Adrenal gland (tissue), 12 donors: ENCODE results near the gene NELFB. TPM values are rescaled to one million over a fixed set of nuclear protein-coding genes. Genes with fewer than 3 reads are reported as not detected.
A peak's percentile ranks its signal among the peaks of the same experiment; 100 is the strongest.

ENCODE experiments used
- DNase-seq, 7 donors: peaks; one replicate each; pipeline ENCODE4 v3.0.0-alpha.2; 2019 to 2020
- H3K27ac ChIP-seq, 5 donors: fragments of 200-600 bp; sonication (generic) in 4 of 5; 1 replicate in 3 of 5; 2 replicates in 2 of 5; pipeline versions ENCODE4 v1.5.1 to v1.8.0; 2016 to 2020; ENCODE audit warnings: mild to moderate bottlenecking in 1 of 5
- H3K27me3 ChIP-seq: fragments of 200-600 bp; 2 replicates; pipeline ENCODE4 v1.8.0; 2021
- H3K36me3 ChIP-seq, 2 donors: fragments of 200-600 bp; replicated peaks in 1 of 2; 1 replicate in 1 of 2; 2 replicates in 1 of 2; pipeline versions ENCODE4 v1.5.1 to v1.8.0; 2018 to 2022
- H3K4me1 ChIP-seq, 2 donors: fragments of 200-600 bp; replicated peaks in 1 of 2; 1 replicate in 1 of 2; 2 replicates in 1 of 2; pipeline versions ENCODE4 v1.5.1 to v1.8.0; 2018 to 2021
- H3K4me3 ChIP-seq, 4 donors: fragments of 200-600 bp; sonication (generic) in 3 of 4; one replicate each; pipeline ENCODE4 v1.5.1; 2016 to 2018
- H3K9me3 ChIP-seq, 3 donors: fragments of 200-600 bp; sonication (generic) in 1 of 3; replicated peaks in 1 of 3; 1 replicate in 2 of 3; 2 replicates in 1 of 3; pipeline versions ENCODE4 v1.5.1 to v1.8.0; 2016 to 2021
- CTCF ChIP-seq, 6 experiments: fragments of 450-650 bp in 4 of 6; fragments of 200-600 bp in 2 of 6; sonication (generic) in 1 of 6; IDR thresholded peaks; 1 replicate in 5 of 6; 2 replicates in 1 of 6; pipeline versions ENCODE4 v1.5.1 to v1.8.0; 2016 to 2021; ENCODE audit warnings: antibody characterized with exemption in 6 of 6, mild to moderate bottlenecking in 2 of 6, moderate library complexity in 1 of 6
- POLR2A ChIP-seq, 2 donors: fragments of 450-650 bp; IDR thresholded peaks; one replicate each; pipeline ENCODE4 v1.6.1; 2017; ENCODE audit warnings: antibody characterized with exemption in 2 of 2, mild to moderate bottlenecking in 2 of 2, moderate library complexity in 1 of 2
- WGBS, 4 donors: extraction: QIAGEN DNeasy Blood & Tissue Kit in 2 of 4; methylation state at CpG; one replicate each; pipeline versions ENCODE4 v1.1.5 to v1.1.7; 2013 to 2017; 5-methylcytosine and 5-hydroxymethylcytosine counted together
- intact Hi-C, 2 donors: fragments of 100-400 bp; cut with DNase I; formaldehyde crosslinking; loops; one replicate each; pipeline versions ENCODE4 v1.14.1 to v1.15.0; 2022 to 2023
- polyA plus RNA-seq, 3 donors: library from polyadenylated mRNA; stranded (reverse); fragments of 200-250 nt in 2 of 3; fragments of 350-450 nt in 1 of 3; fragmentation: Illumina TruSeq in 1 of 3; extraction: RNeasy Lipid Tissue Mini Kit (QIAGEN cat#74804) in 1 of 3; gene quantifications; one replicate each; pipeline ENCODE4 v1.2.3, GENCODE V29; 2013 to 2014
- total RNA-seq, 9 donors: library from RNA; depleted of rRNA in 4 of 9; stranded (reverse); fragments of >200 nt in 4 of 9; fragments of 120-200 nt in 1 of 9; fragmentation: NEBNext Ultra II Directional in 1 of 9; extraction: Animal tissue kit (Norgen Biotek cat#: 25700) in 1 of 9; gene quantifications; one replicate each; pipeline versions ENCODE4 v1.1.0 to v1.2.4, GENCODE V29; 2013 to 2023
- donor health status: healthy with polysubstance abuse.
- donor health status: Bipolar disorder and iron deficiency.
- donor health status: DM: yes; HTN: yes; CAD: no.
- donor health status: DM: no; HTN: no; CAD: no.
- donor health status: DM: no; HTN: no; CAD: no.
- donor health status: DM: yes; HTN: yes; CAD: no.

Gene NELFB
- total and polyA plus RNA-seq, 12 donors, result 10.9 to 56.3 (median 36.9) TPM

- H3K36me3 ChIP-seq, result peaks cover 0 to 14% of the 10 kb centered on the region in 2 donors
- H3K4me3 ChIP-seq, result peak overlapping the region in 2 of 4 donors; percentile 16 to 72
- peak; percentile 58 to 83 (median 69) for DNase-seq
- H3K27ac ChIP-seq, result peak overlapping the region; percentile 27 to 94 (median 72)
- H3K9me3 ChIP-seq, result no peaks in the 10 kb centered on the region
- intact Hi-C loops, result no loop called here
- TF ChIP-seq CTCF (IDR thresholded peaks at IDR 0.05) (no peak), POLR2A (IDR thresholded peaks at IDR 0.05) (no peak)
- peaks cover 9% of the 10 kb centered on the region for H3K27me3 ChIP-seq
- peaks cover 0 to 7% of the 10 kb centered on the region in 2 donors for H3K4me1 ChIP-seq
- WGBS, 4 donors, result 11 to 45% (median 40%) methylated on average over 9 to 30 of the region's 30 CpGs
Observed at GRCh38 chr9:137276473-137277328, 21.6 kb downstream of the NELFB start.

- Histone ChIP-seq H3K4me3 (peak within 1 kb of the TSS in 2 of 4 donors; percentile 26 to 72), H3K27me3 (peaks cover 9% of the 10 kb centered on the region), H3K9me3 (no peaks in the 10 kb centered on the region), H3K36me3 (peaks cover 0 to 8% of the 10 kb centered on the region in 2 donors), H3K27ac (peak within 1 kb of the TSS; percentile 27 to 94 (median 72)), H3K4me1 (peaks cover 0 to 7% of the 10 kb centered on the region in 2 donors)
- 37 to 64% (median 42%) methylated on average over 10 to 25 of the region's 25 CpGs for WGBS, 4 donors
- intact Hi-C loops, result no loop called here
- no peak for TF ChIP-seq CTCF (IDR thresholded peaks at IDR 0.05)
- TF ChIP-seq POLR2A (IDR thresholded peaks at IDR 0.05), result peak; percentile 15 to 33
- peak; percentile 67 to 86 (median 75) for DNase-seq
Observed at GRCh38 chr9:137277329-137278041, 22.4 kb downstream of the NELFB start, which contains the start of gene TOR4A. Gene TOR4A, plus strand, starts transcription at chr9:137277726. Its CDS starts 964 bp downstream, at chr9:137278690.

GRCh38 chr9:137278061-137278701 is 23.1 kb downstream of the NELFB start:
- intact Hi-C loops, result no loop called here
- WGBS, 4 donors, result 16 to 49% (median 19%) methylated on average over 2 to 54 of the region's 54 CpGs; no CpG with 5 or more reads in 1 of the 4 donors
- peaks cover 0 to 1% of the 10 kb centered on the region in 2 donors for H3K36me3 ChIP-seq
- H3K4me1 ChIP-seq, result peaks cover 0 to 7% of the 10 kb centered on the region in 2 donors
- peak in 2 of 7 donors; percentile 20 to 44 for DNase-seq
- H3K27ac ChIP-seq, result peak overlapping the region in 4 of 5 donors; percentile 66 to 94 (median 78)
- no peak for TF ChIP-seq POLR2A (IDR thresholded peaks at IDR 0.05)
- no peak for TF ChIP-seq CTCF (IDR thresholded peaks at IDR 0.05)
- H3K4me3 ChIP-seq, result peak overlapping the region in 2 of 4 donors; percentile 26 to 72
- H3K9me3 ChIP-seq, result no peaks in the 10 kb centered on the region
- peaks cover 9% of the 10 kb centered on the region for H3K27me3 ChIP-seq
